Esophagus muscularis mucosa (tissue), 4 donors: ENCODE measurements around the gene LRCOL1. TPM values are rescaled to one million over a fixed set of nuclear protein-coding genes. Genes with fewer than 3 reads are reported as not detected.

Source experiments
- DNase-seq: peaks from one replicate; pipeline ENCODE4 v3.0.0-alpha.2; 2017; ENCODE audit errors: extremely low spot score
- H3K27ac ChIP-seq, 4 donors: fragments of 200-600 bp; sonication (generic); replicated peaks in 1 of 4; 1 replicate in 3 of 4; 2 replicates in 1 of 4; pipeline ENCODE4 v1.5.1; 2016 to 2019; ENCODE audit warnings: mild to moderate bottlenecking in 1 of 4
- H3K27me3 ChIP-seq, 4 donors: fragments of 200-600 bp; sonication (generic); one replicate each; pipeline versions ENCODE4 v1.5.1 to v1.6.0; 2016 to 2019
- H3K36me3 ChIP-seq, 4 donors: fragments of 200-600 bp; sonication (generic); one replicate each; pipeline ENCODE4 v1.5.1; 2016 to 2019
- H3K4me1 ChIP-seq, 4 donors: fragments of 200-600 bp; sonication (generic); one replicate each; pipeline ENCODE4 v1.5.1; 2016 to 2019
- H3K4me3 ChIP-seq, 4 donors: fragments of 200-600 bp; sonication (generic); 1 replicate in 2 of 4; 2 replicates in 2 of 4; pipeline ENCODE4 v1.5.1; 2016 to 2019; ENCODE audit warnings: mild to moderate bottlenecking in 4 of 4, moderate library complexity in 1 of 4
- H3K9me3 ChIP-seq, 4 donors: fragments of 200-600 bp; sonication (generic); 1 replicate in 3 of 4; 2 replicates in 1 of 4; pipeline ENCODE4 v1.5.1; 2016 to 2019
- EP300 ChIP-seq: sonication (generic); formaldehyde crosslinking; IDR thresholded peaks from one replicate; pipeline ENCODE4 v1.6.1; 2017; ENCODE audit warnings: antibody characterized with exemption
- POLR2A ChIP-seq: fragments of 450-650 bp; IDR thresholded peaks from one replicate; pipeline ENCODE4 v1.6.1; 2017; ENCODE audit warnings: antibody characterized with exemption, moderate library complexity, mild to moderate bottlenecking, low read depth
- POLR2AphosphoS5 ChIP-seq, 2 donors: sonication (generic); formaldehyde crosslinking; IDR thresholded peaks; one replicate each; pipeline ENCODE4 v1.6.1; 2017; ENCODE audit warnings: antibody characterized with exemption in 2 of 2
- WGBS: methylation state at CpG from one replicate; pipeline ENCODE4 v1.1.5; 2018; 5-methylcytosine and 5-hydroxymethylcytosine counted together
- intact Hi-C: fragments of 100-400 bp; cut with DNase I; formaldehyde crosslinking; loops from one replicate; pipeline ENCODE4 v1.15.1; 2023
- total RNA-seq, 4 donors: library from RNA; depleted of rRNA; stranded (reverse); fragments of >200 nt; gene quantifications; one replicate each; pipeline versions ENCODE4 v1.1.0 to v1.2.1, GENCODE V29; 2016
- TF ChIP-seq, protein P1 (sequence below), 3 experiments: fragments of 200-600 bp in 2 of 3; fragments of 450-650 bp in 1 of 3; sonication (generic) in 2 of 3; IDR thresholded peaks; one replicate each; pipeline ENCODE4 v1.5.1; 2017 to 2019; ENCODE audit warnings: antibody characterized with exemption in 3 of 3, mild to moderate bottlenecking in 2 of 3, moderate library complexity in 1 of 3

Gene LRCOL1
- total RNA-seq, 4 donors from 2014 or later = not detected

DNA sequence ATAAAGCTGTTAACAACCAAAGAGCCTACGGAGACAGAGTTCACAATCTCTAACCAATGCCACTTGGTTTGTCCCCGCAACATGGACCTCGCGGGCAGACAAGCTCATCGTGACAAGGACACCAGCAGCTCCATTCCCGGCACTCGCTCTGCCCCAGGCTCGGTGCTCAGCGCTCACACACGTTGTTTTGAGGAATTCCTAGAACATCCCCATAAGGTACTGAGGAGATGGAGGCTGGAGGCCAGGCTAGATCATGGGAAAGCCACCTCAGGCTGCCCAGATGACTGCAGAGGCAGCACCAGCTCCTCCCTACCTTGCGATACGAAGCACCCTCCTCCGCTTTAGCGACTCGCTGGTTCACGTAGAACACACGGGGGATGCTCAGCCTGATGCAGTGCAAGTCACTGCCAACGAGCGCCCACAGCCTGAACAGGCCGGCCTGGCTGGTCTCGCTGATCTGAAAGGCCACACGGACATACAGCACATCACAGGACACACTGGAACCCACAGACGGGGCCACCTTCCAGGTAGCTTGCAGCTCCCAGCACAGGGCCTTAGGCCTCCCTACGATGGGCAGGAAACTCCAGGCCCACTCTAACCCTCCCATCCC lies 38.3 kb upstream of the LRCOL1 start:
- intact Hi-C loops = no loop called here

DNA sequence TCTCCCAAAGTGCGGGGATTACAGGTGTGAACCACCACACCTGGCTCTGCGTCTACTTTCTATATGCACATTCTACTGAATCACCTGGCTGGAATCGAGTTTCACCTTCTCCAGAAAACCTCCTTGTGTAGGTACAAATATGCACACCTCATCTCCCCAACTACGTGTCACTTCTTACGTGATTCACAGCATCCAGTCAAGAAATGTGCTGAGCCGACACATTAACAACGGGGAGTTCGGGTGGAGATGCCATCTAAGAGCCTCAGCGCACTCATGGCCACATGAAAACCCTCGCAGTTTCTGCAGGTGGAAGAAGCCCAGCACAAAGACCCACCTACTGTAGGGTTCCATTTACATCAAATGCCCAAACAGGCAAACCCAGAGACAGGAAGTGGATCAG lies 37.5 kb upstream of the LRCOL1 start:
- Histone ChIP-seq H3K36me3 (peaks cover 29 to 87% (median 57%) of the 10 kb centered on the region in 4 donors), H3K27ac (no peak overlapping the region), H3K4me3 (no peak overlapping the region), H3K4me1 (no peaks in the 10 kb centered on the region), H3K9me3 (no peaks in the 10 kb centered on the region), H3K27me3 (no peaks in the 10 kb centered on the region)
- intact Hi-C loops = no loop called here
- TF ChIP-seq POLR2AphosphoS5 (IDR thresholded peaks at IDR 0.05) (no peak), POLR2A (no peak), EP300 (no peak)
- TF ChIP-seq, protein P1, sequence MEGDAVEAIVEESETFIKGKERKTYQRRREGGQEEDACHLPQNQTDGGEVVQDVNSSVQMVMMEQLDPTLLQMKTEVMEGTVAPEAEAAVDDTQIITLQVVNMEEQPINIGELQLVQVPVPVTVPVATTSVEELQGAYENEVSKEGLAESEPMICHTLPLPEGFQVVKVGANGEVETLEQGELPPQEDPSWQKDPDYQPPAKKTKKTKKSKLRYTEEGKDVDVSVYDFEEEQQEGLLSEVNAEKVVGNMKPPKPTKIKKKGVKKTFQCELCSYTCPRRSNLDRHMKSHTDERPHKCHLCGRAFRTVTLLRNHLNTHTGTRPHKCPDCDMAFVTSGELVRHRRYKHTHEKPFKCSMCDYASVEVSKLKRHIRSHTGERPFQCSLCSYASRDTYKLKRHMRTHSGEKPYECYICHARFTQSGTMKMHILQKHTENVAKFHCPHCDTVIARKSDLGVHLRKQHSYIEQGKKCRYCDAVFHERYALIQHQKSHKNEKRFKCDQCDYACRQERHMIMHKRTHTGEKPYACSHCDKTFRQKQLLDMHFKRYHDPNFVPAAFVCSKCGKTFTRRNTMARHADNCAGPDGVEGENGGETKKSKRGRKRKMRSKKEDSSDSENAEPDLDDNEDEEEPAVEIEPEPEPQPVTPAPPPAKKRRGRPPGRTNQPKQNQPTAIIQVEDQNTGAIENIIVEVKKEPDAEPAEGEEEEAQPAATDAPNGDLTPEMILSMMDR (IDR thresholded peaks at IDR 0.05) = no peak
- no peak for DNase-seq
- WGBS = 92% methylated on average over 10 of the region's 10 CpGs

More for the DNA sequence above, 38.3 kb upstream of the LRCOL1 start:
- Histone ChIP-seq H3K4me3 (no peak overlapping the region), H3K27me3 (no peaks in the 10 kb centered on the region), H3K4me1 (no peaks in the 10 kb centered on the region), H3K27ac (no peak overlapping the region), H3K9me3 (no peaks in the 10 kb centered on the region), H3K36me3 (peaks cover 29 to 87% (median 55%) of the 10 kb centered on the region in 4 donors)
- TF ChIP-seq POLR2AphosphoS5 (IDR thresholded peaks at IDR 0.05) (no peak), EP300 (no peak), POLR2A (no peak)
- TF ChIP-seq, protein P1 (IDR thresholded peaks at IDR 0.05) = no peak
- no peak for DNase-seq
- 94% methylated on average over 22 of the region's 24 CpGs for WGBS

DNA sequence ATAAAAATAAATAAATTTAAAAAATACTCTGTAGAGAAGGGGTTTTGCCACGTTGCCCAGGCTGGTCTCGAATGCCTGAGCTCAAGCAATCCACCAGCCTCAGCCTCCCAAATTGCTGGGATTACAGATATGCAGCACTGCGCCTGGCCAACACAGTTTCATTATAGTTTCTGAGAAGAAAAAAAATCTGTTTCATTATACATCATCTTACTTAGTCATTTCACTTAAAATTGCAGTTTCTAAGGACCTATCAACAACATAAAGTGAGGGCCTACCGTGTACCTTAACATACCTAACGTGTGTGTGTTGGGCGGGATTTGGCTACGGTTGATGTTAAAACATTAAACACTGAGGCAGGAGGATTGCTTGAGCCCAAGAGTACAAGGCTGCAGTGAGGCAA lies 36.5 kb upstream of the LRCOL1 start:
- Histone ChIP-seq H3K4me3 (no peak overlapping the region), H3K27me3 (no peaks in the 10 kb centered on the region), H3K27ac (no peak overlapping the region), H3K4me1 (no peaks in the 10 kb centered on the region), H3K9me3 (no peaks in the 10 kb centered on the region), H3K36me3 (peaks cover 38 to 87% (median 61%) of the 10 kb centered on the region in 4 donors)
- TF ChIP-seq, protein P1 (IDR thresholded peaks at IDR 0.05) = no peak
- no peak for TF ChIP-seq EP300
- no peak for TF ChIP-seq POLR2A
- TF ChIP-seq POLR2AphosphoS5 (IDR thresholded peaks at IDR 0.05) = no peak
- no peak for DNase-seq
- intact Hi-C loops = no loop called here
- 96% methylated on average over 7 of the region's 7 CpGs for WGBS

DNA sequence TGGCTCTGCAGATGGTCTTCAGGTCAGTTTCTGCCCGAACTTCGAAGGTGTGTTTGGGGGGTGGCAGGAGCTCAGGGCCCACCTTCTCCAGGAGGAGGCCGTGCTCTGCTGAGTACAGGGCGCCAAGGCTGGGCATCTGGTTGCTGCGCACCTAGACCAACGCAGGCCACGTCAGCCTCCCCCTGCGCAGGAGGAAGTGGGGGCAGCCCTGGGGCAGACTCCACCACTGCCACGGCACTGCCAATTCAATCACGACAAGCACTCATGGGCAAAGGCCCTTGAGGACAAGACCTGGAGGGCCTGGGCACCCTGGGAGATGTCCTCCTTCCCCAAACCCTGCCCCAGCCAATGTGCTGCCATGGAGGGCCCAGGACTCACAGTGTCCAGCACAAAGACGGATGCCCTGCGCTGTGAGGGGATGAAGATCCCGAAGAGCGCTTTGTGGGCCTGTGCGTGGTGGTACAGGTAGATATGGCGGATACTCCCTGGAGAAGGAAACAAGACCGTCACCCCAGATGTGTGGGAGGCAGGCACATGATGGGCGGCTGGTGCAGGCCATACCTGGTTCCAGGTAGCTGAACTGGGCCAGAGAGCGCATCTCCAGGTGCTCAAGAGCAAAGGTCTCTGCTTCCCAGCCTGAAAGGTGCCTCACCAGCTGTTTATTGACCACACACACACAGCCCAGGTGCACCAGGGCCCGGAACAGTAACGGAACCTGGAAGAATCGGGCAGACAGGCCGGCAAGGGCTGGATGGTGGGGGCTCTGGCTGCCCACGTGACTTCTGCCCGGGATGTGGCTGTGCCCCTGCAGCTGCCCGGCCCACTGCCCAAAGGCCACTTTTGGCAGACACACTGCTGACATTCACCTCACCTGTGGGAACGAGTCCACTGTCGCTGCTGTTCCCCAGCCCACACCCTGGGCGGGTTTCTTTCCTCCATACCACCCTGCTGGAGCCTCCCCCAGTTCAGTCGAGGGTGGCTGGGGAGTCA lies 32.8 kb upstream of the LRCOL1 start:
- Histone ChIP-seq H3K36me3 (peaks cover 36 to 88% (median 63%) of the 10 kb centered on the region in 4 donors), H3K9me3 (no peaks in the 10 kb centered on the region), H3K27ac (no peak overlapping the region), H3K4me3 (no peak overlapping the region), H3K4me1 (peaks cover 0 to 5% (median 0%) of the 10 kb centered on the region in 4 donors), H3K27me3 (no peaks in the 10 kb centered on the region)
- intact Hi-C loops = no loop called here
- 93% methylated on average over 16 of the region's 30 CpGs for WGBS
- TF ChIP-seq POLR2A = no peak
- no peak for TF ChIP-seq EP300
- TF ChIP-seq, protein P1 (IDR thresholded peaks at IDR 0.05) = no peak
- no peak for DNase-seq
